ENCODE results near the gene AFP.

DNA sequence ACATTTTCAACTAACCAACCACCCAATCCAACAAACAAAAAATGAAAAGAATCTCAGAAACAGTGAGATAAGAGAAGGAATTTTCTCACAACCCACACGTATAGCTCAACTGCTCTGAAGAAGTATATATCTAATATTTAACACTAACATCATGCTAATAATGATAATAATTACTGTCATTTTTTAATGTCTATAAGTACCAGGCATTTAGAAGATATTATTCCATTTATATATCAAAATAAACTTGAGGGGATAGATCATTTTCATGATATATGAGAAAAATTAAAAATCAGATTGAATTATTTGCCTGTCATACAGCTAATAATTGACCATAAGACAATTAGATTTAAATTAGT lies 4.2 kb upstream of the AFP start:
- TF ChIP-seq, protein P1, sequence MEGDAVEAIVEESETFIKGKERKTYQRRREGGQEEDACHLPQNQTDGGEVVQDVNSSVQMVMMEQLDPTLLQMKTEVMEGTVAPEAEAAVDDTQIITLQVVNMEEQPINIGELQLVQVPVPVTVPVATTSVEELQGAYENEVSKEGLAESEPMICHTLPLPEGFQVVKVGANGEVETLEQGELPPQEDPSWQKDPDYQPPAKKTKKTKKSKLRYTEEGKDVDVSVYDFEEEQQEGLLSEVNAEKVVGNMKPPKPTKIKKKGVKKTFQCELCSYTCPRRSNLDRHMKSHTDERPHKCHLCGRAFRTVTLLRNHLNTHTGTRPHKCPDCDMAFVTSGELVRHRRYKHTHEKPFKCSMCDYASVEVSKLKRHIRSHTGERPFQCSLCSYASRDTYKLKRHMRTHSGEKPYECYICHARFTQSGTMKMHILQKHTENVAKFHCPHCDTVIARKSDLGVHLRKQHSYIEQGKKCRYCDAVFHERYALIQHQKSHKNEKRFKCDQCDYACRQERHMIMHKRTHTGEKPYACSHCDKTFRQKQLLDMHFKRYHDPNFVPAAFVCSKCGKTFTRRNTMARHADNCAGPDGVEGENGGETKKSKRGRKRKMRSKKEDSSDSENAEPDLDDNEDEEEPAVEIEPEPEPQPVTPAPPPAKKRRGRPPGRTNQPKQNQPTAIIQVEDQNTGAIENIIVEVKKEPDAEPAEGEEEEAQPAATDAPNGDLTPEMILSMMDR (IDR thresholded peaks at IDR 0.05 in 2 of 3, conservative IDR thresholded peaks at IDR 0.05 in 1 of 3; ENCODE audit: control insufficient read depth in 2 of 3, extremely low read depth in 1 of 3, insufficient read depth in 1 of 3, low read depth in 3 of 3, low read length in 3 of 3), result no peak
- no peak for TF ChIP-seq GABPA (IDR thresholded peaks at IDR 0.05; ENCODE audit: low read depth)
- TF ChIP-seq POLR2A (IDR thresholded peaks at IDR 0.05; ENCODE audit: low read depth, low read length), result no peak
- TF ChIP-seq JUND (IDR thresholded peaks at IDR 0.05; ENCODE audit: low read depth, low read length), result no peak
- no peak for TF ChIP-seq FOXM1 (IDR thresholded peaks at IDR 0.05; ENCODE audit: low read depth, low read length)
